WERI-Rb-1 (cell line): ENCODE data around the gene FGF23.

Source experiments
- DNase-seq: peaks from one replicate; pipeline ENCODE4 v3.0.0-alpha.2; 2020
- H3K27ac ChIP-seq: fragments of 250-450 bp; sonication (Bioruptor Pico); 2 replicates; pipeline ENCODE4 v1.5.1; 2020; ENCODE audit warnings: mild to moderate bottlenecking, moderate library complexity
- H3K27me3 ChIP-seq: fragments of 250-450 bp; sonication (Bioruptor Pico); 2 replicates; pipeline ENCODE4 v1.5.1; 2021; ENCODE audit warnings: mild to moderate bottlenecking, low read depth, moderate library complexity; ENCODE audit not compliant: insufficient read depth, severe bottlenecking
- H3K36me3 ChIP-seq: fragments of 250-450 bp; sonication (Bioruptor Pico); 2 replicates; pipeline ENCODE4 v1.5.1; 2020; ENCODE audit warnings: mild to moderate bottlenecking, moderate library complexity
- H3K4me3 ChIP-seq: 2 replicates; pipeline ENCODE4 v1.5.1; 2011; ENCODE audit warnings: low read depth, mild to moderate bottlenecking, control low read depth, low read length
- H3K9me3 ChIP-seq: fragments of 250-450 bp; sonication (Bioruptor Pico); 2 replicates; pipeline ENCODE4 v1.5.1; 2021; ENCODE audit warnings: mild to moderate bottlenecking, moderate library complexity; ENCODE audit not compliant: severe bottlenecking
- TF ChIP-seq, protein P1 (sequence below): IDR thresholded peaks from 2 replicates; pipeline ENCODE4 v1.5.1; 2011; ENCODE audit warnings: low read depth, mild to moderate bottlenecking, control low read depth, inconsistent platforms, low read length

Gene FGF23

DNA sequence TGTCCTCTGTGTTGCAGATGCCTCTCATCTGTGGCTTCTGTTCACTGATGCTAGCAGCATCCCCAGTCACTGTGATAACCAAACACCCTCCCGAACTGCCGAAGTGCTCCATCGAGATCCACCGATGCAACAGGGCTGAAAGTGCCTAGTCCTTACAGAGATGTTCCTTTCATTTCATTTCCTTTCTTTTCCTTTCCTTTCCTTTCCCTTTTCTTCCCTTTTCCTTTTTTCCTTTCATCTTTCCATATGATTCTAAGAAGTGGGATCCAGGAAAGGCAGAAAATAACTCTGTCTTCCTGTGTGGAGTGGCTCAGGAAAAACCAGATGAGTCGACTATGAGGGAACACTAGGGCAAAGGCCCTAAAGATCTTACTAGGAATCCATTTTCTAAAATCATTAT is 39.4 kb upstream of the FGF23 start:
- no peaks in the 10 kb centered on the region for H3K36me3 ChIP-seq
- TF ChIP-seq, protein P1, sequence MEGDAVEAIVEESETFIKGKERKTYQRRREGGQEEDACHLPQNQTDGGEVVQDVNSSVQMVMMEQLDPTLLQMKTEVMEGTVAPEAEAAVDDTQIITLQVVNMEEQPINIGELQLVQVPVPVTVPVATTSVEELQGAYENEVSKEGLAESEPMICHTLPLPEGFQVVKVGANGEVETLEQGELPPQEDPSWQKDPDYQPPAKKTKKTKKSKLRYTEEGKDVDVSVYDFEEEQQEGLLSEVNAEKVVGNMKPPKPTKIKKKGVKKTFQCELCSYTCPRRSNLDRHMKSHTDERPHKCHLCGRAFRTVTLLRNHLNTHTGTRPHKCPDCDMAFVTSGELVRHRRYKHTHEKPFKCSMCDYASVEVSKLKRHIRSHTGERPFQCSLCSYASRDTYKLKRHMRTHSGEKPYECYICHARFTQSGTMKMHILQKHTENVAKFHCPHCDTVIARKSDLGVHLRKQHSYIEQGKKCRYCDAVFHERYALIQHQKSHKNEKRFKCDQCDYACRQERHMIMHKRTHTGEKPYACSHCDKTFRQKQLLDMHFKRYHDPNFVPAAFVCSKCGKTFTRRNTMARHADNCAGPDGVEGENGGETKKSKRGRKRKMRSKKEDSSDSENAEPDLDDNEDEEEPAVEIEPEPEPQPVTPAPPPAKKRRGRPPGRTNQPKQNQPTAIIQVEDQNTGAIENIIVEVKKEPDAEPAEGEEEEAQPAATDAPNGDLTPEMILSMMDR, result no peak
- no peak for DNase-seq
- no peaks in the 10 kb centered on the region for H3K9me3 ChIP-seq
- no peak overlapping the region for H3K27ac ChIP-seq
- no peaks in the 10 kb centered on the region for H3K27me3 ChIP-seq
- H3K4me3 ChIP-seq, result no peak overlapping the region

DNA sequence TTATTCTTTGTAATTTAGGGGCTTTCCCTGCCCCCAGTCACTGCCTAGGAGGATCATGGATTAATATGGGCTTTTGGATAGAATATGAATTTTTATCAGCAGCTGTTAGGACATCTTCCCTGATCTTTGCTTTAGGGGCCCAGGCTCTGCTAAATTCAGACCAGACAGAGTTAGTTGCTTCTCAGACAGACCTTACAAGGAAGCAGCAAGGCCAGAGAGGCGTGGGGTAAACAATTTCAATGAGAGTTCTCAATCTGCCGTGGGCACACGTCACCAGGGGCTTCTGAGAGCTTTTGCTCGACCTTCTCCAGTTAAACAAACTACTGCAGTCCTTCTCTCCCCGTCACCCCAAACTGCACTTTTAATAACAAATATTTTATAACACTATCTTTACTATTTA is 38.4 kb upstream of the FGF23 start:
- H3K36me3 ChIP-seq, result no peaks in the 10 kb centered on the region
- H3K4me3 ChIP-seq, result no peak overlapping the region
- no peaks in the 10 kb centered on the region for H3K27me3 ChIP-seq
- TF ChIP-seq, protein P1, result no peak
- no peak for DNase-seq
- H3K9me3 ChIP-seq, result no peaks in the 10 kb centered on the region
- no peak overlapping the region for H3K27ac ChIP-seq

DNA sequence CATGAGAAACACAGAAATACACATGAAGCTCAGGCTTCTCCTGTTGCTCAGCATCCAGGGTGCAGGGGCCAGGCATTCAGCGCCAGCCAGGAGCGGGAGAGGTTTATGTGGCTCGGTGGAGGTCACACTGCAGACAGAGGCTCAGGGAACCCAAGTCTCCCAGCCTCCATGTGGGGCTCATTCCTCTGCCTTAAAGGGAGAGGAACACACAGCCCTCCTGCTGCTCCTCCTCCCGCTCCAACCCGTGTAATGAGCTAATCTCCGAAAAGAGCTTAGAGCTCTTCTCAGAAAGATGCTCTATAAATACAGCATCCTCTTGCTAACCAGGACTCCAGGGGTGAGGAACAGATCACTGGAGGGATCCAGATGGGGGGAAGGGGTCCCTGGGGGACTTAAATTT is 37.9 kb upstream of the FGF23 start:
- no peaks in the 10 kb centered on the region for H3K9me3 ChIP-seq
- TF ChIP-seq, protein P1, result no peak
- DNase-seq, result peak; percentile 63
- H3K27me3 ChIP-seq, result no peaks in the 10 kb centered on the region
- no peak overlapping the region for H3K4me3 ChIP-seq
- no peak overlapping the region for H3K27ac ChIP-seq
- no peaks in the 10 kb centered on the region for H3K36me3 ChIP-seq

DNA sequence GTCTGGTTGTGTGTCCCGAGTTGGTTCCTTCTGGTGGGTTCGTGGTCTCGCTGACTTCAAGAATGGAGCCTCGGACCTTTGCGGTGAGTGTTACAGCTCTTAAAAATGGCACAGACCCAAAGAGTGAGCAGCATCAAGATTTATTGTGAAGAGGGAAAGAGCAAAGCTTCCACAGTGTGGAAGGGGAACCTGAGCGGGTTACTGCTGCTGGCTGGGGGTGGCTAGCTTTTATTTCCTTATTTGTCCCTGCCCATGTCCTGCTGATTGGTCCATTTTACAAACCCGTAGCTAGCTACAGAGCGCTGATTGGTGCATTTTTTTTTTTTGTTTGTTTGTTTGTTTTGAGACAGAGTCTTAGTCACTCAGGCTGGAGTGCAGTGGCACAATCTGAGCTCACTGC is 36.8 kb upstream of the FGF23 start:
- H3K4me3 ChIP-seq, result no peak overlapping the region
- DNase-seq, result no peak
- no peaks in the 10 kb centered on the region for H3K36me3 ChIP-seq
- no peaks in the 10 kb centered on the region for H3K9me3 ChIP-seq
- TF ChIP-seq, protein P1, result no peak
- H3K27ac ChIP-seq, result no peak overlapping the region
- no peaks in the 10 kb centered on the region for H3K27me3 ChIP-seq

DNA sequence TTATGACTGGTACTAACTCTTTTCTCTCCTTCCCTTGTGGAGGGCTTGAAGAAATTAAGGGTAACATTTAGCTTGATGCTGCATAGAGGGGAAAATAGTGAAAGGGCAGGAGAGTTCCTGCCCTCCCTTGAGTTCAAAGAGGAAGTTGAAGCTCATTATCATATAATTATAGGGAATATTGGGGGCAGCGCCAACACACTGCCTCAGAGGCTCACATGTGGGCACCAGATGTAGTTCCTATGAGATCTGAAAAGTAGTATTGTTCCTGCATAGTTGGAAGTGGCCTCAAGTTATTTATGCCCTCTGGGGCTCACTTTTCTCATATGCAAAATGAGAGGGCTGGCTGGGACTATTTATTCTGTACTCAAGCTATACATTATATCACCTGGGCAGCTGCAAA is 33.0 kb upstream of the FGF23 start:
- no peaks in the 10 kb centered on the region for H3K27me3 ChIP-seq
- no peak for DNase-seq
- no peak overlapping the region for H3K27ac ChIP-seq
- TF ChIP-seq, protein P1, result no peak
- no peaks in the 10 kb centered on the region for H3K9me3 ChIP-seq
- H3K36me3 ChIP-seq, result no peaks in the 10 kb centered on the region
- H3K4me3 ChIP-seq, result no peak overlapping the region

DNA sequence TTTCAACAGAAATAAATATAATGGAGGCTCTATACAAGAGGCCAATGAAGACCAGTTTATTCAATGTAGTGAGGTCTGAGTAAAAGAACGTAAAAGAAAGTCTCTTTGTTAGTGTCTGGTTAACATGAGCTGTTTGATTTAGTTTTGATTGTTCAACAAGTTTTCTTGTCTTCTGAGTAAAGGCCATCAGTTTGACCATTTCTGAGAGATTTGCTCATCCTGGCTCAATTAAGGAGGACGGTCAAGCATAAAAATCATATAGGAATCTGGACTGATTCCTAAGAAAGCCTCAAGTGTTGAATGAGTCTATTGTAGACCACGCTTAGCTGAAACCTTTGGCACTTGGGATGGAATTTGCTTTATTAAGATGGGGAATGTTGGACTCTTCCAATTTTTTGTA is 32.5 kb upstream of the FGF23 start:
- TF ChIP-seq, protein P1, result no peak
- Histone ChIP-seq H3K27ac (no peak overlapping the region), H3K4me3 (no peak overlapping the region), H3K36me3 (no peaks in the 10 kb centered on the region), H3K9me3 (no peaks in the 10 kb centered on the region), H3K27me3 (no peaks in the 10 kb centered on the region)
- DNase-seq, result no peak
